Hematopoietic multipotent progenitor cell treated with erythropoietin and hydrocortisone succinate and interleukin-3 and kit ligand, for 4 days (in vitro differentiated cells): ENCODE results near the gene OR5A1.

Experiments used
- DNase-seq: peaks from one replicate; pipeline ENCODE4 v3.0.0-alpha.2; 2015

Gene OR5A1

GRCh38 chr11:59480359-59480758 is 44.1 kb downstream of the OR5A1 start:
- DNase-seq = no peak
